Right atrium auricular region (tissue), 2 donors: ENCODE measurements around the gene RAET1E. TPM values are rescaled to one million over a fixed set of nuclear protein-coding genes. Genes with fewer than 3 reads are reported as not detected.
A peak's percentile ranks its signal among the peaks of the same experiment; 100 is the strongest.
"Not testable (repeated sequence)": the region's sequence is repeated elsewhere in the genome, so short reads cannot be mapped to it uniquely, and the experiment has no call there.

Source experiments
- DNase-seq: peaks from one replicate; pipeline ENCODE4 v3.0.0-alpha.2; 2019; ENCODE audit warnings: low spot score
- H3K27ac ChIP-seq, 2 donors: fragments of 200-600 bp; sonication (generic); 1 replicate in 1 of 2; 2 replicates in 1 of 2; pipeline ENCODE4 v1.5.1; 2016 to 2019
- H3K27me3 ChIP-seq, 2 donors: fragments of 200-600 bp; sonication (generic); one replicate each; pipeline versions ENCODE4 v1.5.1 to v1.6.0; 2017 to 2019
- H3K36me3 ChIP-seq: fragments of 200-600 bp; sonication (generic); one replicate; pipeline ENCODE4 v1.5.1; 2016
- H3K4me1 ChIP-seq, 2 donors: fragments of 200-600 bp; sonication (generic); one replicate each; pipeline versions ENCODE4 v1.5.1 to v1.6.0; 2017 to 2019
- H3K4me3 ChIP-seq, 2 donors: fragments of 200-600 bp; sonication (generic); 1 replicate in 1 of 2; 2 replicates in 1 of 2; pipeline ENCODE4 v1.5.1; 2017 to 2019; ENCODE audit warnings: mild to moderate bottlenecking in 1 of 2, moderate library complexity in 1 of 2
- H3K9me3 ChIP-seq, 2 donors: fragments of 200-600 bp; sonication (generic); one replicate each; pipeline ENCODE4 v1.5.1; 2019
- CTCF ChIP-seq, 2 donors: fragments of 200-600 bp; sonication (generic); IDR thresholded peaks; one replicate each; pipeline ENCODE4 v1.5.1; 2019; ENCODE audit warnings: antibody characterized with exemption in 2 of 2
- total RNA-seq, 2 donors: library from RNA; depleted of rRNA; stranded (reverse); fragments of >200 nt; gene quantifications; one replicate each; pipeline ENCODE4 v1.1.0, GENCODE V29; 2016

Gene RAET1E
- total RNA-seq, 2 donors from 2014 or later: 0.52 to 4.3 TPM

- Histone ChIP-seq H3K4me3 (no peak overlapping the region), H3K9me3 (no peaks in the 10 kb centered on the region), H3K4me1 (peaks cover 0 to 42% of the 10 kb centered on the region in 2 donors), H3K27me3 (no peaks in the 10 kb centered on the region), H3K27ac (peak overlapping the region; percentile 51 to 56), H3K36me3 (no peaks in the 10 kb centered on the region)
- peak; percentile 44 for DNase-seq
- TF ChIP-seq CTCF (IDR thresholded peaks at IDR 0.05): no peak
Observed at GRCh38 chr6:149896491-149896890, 1.4 kb downstream of the RAET1E start.

GRCh38 chr6:149895833-149896271, 2.1 kb downstream of the RAET1E start:
- no peak overlapping the region for H3K4me3 ChIP-seq
- peaks cover 0 to 36% of the 10 kb centered on the region in 2 donors for H3K4me1 ChIP-seq
- H3K27ac ChIP-seq: peak overlapping the region; percentile 43 to 56
- H3K27me3 ChIP-seq: no peaks in the 10 kb centered on the region
- H3K36me3 ChIP-seq: no peaks in the 10 kb centered on the region
- TF ChIP-seq CTCF (IDR thresholded peaks at IDR 0.05): no peak
- peak; percentile 78 for DNase-seq
- H3K9me3 ChIP-seq: no peaks in the 10 kb centered on the region

GRCh38 chr6:149895048-149895590, 2.8 kb downstream of the RAET1E start:
- Histone ChIP-seq H3K27ac (peak overlapping the region; percentile 43 to 56), H3K4me3 (no peak overlapping the region), H3K27me3 (no peaks in the 10 kb centered on the region), H3K9me3 (no peaks in the 10 kb centered on the region), H3K36me3 (no peaks in the 10 kb centered on the region), H3K4me1 (peaks cover 0 to 35% of the 10 kb centered on the region in 2 donors)
- peak; percentile 77 for DNase-seq
- no peak for TF ChIP-seq CTCF (IDR thresholded peaks at IDR 0.05)

- H3K9me3 ChIP-seq, DNase-seq, H3K27me3 ChIP-seq, H3K4me3 ChIP-seq, H3K36me3 ChIP-seq, H3K27ac ChIP-seq: not testable (repeated sequence)
- H3K4me1 ChIP-seq: peaks cover 0 to 24% of the 10 kb centered on the region in 2 donors
Observed at GRCh38 chr6:149891864-149892263, 6.0 kb downstream of the RAET1E start.

- TF ChIP-seq CTCF (IDR thresholded peaks at IDR 0.05): no peak
- Histone ChIP-seq H3K9me3 (no peaks in the 10 kb centered on the region), H3K4me3 (no peak overlapping the region), H3K27ac (no peak overlapping the region), H3K36me3 (no peaks in the 10 kb centered on the region), H3K4me1 (peaks cover 0 to 21% of the 10 kb centered on the region in 2 donors), H3K27me3 (no peaks in the 10 kb centered on the region)
- no peak for DNase-seq
Observed at GRCh38 chr6:149891259-149891658, 6.7 kb downstream of the RAET1E start.

GRCh38 chr6:149890629-149891045, 7.3 kb downstream of the RAET1E start:
- no peaks in the 10 kb centered on the region for H3K27me3 ChIP-seq
- no peaks in the 10 kb centered on the region for H3K36me3 ChIP-seq
- H3K9me3 ChIP-seq: no peaks in the 10 kb centered on the region
- no peak overlapping the region for H3K27ac ChIP-seq
- TF ChIP-seq CTCF (IDR thresholded peaks at IDR 0.05): no peak
- no peak for DNase-seq
- H3K4me3 ChIP-seq: no peak overlapping the region
- H3K4me1 ChIP-seq: peaks cover 0 to 15% of the 10 kb centered on the region in 2 donors
